Measurements from ENCODE around the gene FAM53A. TPM values are rescaled to one million over a fixed set of nuclear protein-coding genes. Genes with fewer than 3 reads are reported as not detected.
"Not testable (repeated sequence)": the region's sequence is repeated elsewhere in the genome, so short reads cannot be mapped to it uniquely, and the experiment has no call there.

The FAM53A gene
- total RNA-seq, 1 donor from 2014 or later = 5.2 TPM

- H3K36me3 ChIP-seq (ENCODE audit: control insufficient read depth, insufficient read depth, low read length) = peaks cover 1% of the 10 kb centered on the region
- DNase-seq (ENCODE audit: low read depth) = no peak
- H3K4me3 ChIP-seq (ENCODE audit: low read depth, low read length) = no peak overlapping the region
- no peak for TF ChIP-seq CTCF (IDR thresholded peaks at IDR 0.05; ENCODE audit: insufficient read depth, low read length, poor library complexity, severe bottlenecking)
- no peaks in the 10 kb centered on the region for H3K27me3 ChIP-seq (ENCODE audit: control insufficient read depth, insufficient read depth, low read length)
Measured at GRCh38 chr4:1706358-1706757, 22.2 kb upstream of the FAM53A start.

- DNase-seq (ENCODE audit: low read depth) = no peak
- no peak overlapping the region for H3K4me3 ChIP-seq (ENCODE audit: low read depth, low read length)
- H3K27me3 ChIP-seq (ENCODE audit: control insufficient read depth, insufficient read depth, low read length) = no peaks in the 10 kb centered on the region
- TF ChIP-seq CTCF (IDR thresholded peaks at IDR 0.05; ENCODE audit: insufficient read depth, low read length, poor library complexity, severe bottlenecking) = no peak
- H3K36me3 ChIP-seq (ENCODE audit: control insufficient read depth, insufficient read depth, low read length) = peaks cover 1% of the 10 kb centered on the region
Measured at GRCh38 chr4:1705732-1706131, 21.6 kb upstream of the FAM53A start.

- Histone ChIP-seq H3K4me3 (ENCODE audit: low read depth, low read length) (no peak overlapping the region), H3K36me3 (ENCODE audit: control insufficient read depth, insufficient read depth, low read length) (peaks cover 1% of the 10 kb centered on the region), H3K27me3 (ENCODE audit: control insufficient read depth, insufficient read depth, low read length) (no peaks in the 10 kb centered on the region)
- TF ChIP-seq CTCF (IDR thresholded peaks at IDR 0.05; ENCODE audit: insufficient read depth, low read length, poor library complexity, severe bottlenecking) = no peak
- no peak for DNase-seq (ENCODE audit: low read depth)
Measured at GRCh38 chr4:1703867-1704266, 19.8 kb upstream of the FAM53A start.

- H3K36me3 ChIP-seq (ENCODE audit: control insufficient read depth, insufficient read depth, low read length); DNase-seq (ENCODE audit: low read depth); H3K4me3 ChIP-seq (ENCODE audit: low read depth, low read length): not testable (repeated sequence)
Measured at GRCh38 chr4:1701671-1702070, 17.6 kb upstream of the FAM53A start.

GRCh38 chr4:1695913-1696312, 11.8 kb upstream of the FAM53A start:
- no peak for DNase-seq (ENCODE audit: low read depth)
- no peak for TF ChIP-seq CTCF (IDR thresholded peaks at IDR 0.05; ENCODE audit: insufficient read depth, low read length, poor library complexity, severe bottlenecking)
- H3K27me3 ChIP-seq (ENCODE audit: control insufficient read depth, insufficient read depth, low read length) = no peaks in the 10 kb centered on the region
- peaks cover 3% of the 10 kb centered on the region for H3K36me3 ChIP-seq (ENCODE audit: control insufficient read depth, insufficient read depth, low read length)
- H3K4me3 ChIP-seq (ENCODE audit: low read depth, low read length) = no peak overlapping the region

More at GRCh38 chr4:1701671-1702070, 17.6 kb upstream of the FAM53A start:
- H3K27me3 ChIP-seq (ENCODE audit: control insufficient read depth, insufficient read depth, low read length) = not testable (repeated sequence)

GRCh38 chr4:1693131-1693896, 9.2 kb upstream of the FAM53A start:
- no peak for DNase-seq (ENCODE audit: low read depth)
- Histone ChIP-seq H3K4me3 (ENCODE audit: low read depth, low read length) (no peak overlapping the region), H3K36me3 (ENCODE audit: control insufficient read depth, insufficient read depth, low read length) (peaks cover 3% of the 10 kb centered on the region), H3K27me3 (ENCODE audit: control insufficient read depth, insufficient read depth, low read length) (no peaks in the 10 kb centered on the region)
- TF ChIP-seq CTCF (IDR thresholded peaks at IDR 0.05; ENCODE audit: insufficient read depth, low read length, poor library complexity, severe bottlenecking) = peak; percentile 96

All from kidney epithelial cell (primary cell).